H9 (cell line): ENCODE data around the gene NALCN. TPM values are rescaled to one million over a fixed set of nuclear protein-coding genes. Genes with fewer than 3 reads are reported as not detected.

Source experiments
- DNase-seq: peaks from one replicate; pipeline ENCODE4 v3.0.0-alpha.2; 2017
- H2AFZ ChIP-seq: one replicate; pipeline ENCODE4 v1.6.1; 2013; ENCODE audit warnings: mild to moderate bottlenecking, low read length, control low read depth, moderate library complexity
- H2AK5ac ChIP-seq: 2 replicates; pipeline ENCODE4 v1.6.1; 2013; ENCODE audit warnings: low read length, control low read depth, mixed read lengths; ENCODE audit not compliant: insufficient read length
- H2BK120ac ChIP-seq: one replicate; pipeline ENCODE4 v1.6.1; 2013; ENCODE audit warnings: low read depth, mild to moderate bottlenecking, low read length, control low read depth, inconsistent platforms; ENCODE audit not compliant: poor library complexity, severe bottlenecking
- H2BK12ac ChIP-seq: 2 replicates; pipeline ENCODE4 v1.6.1; 2013; ENCODE audit warnings: low read length, control low read depth, mixed read lengths, low read depth; ENCODE audit not compliant: insufficient read length
- H2BK15ac ChIP-seq: 2 replicates; pipeline ENCODE4 v1.6.1; 2013; ENCODE audit warnings: low read depth, low read length, control low read depth
- H2BK20ac ChIP-seq: one replicate; pipeline ENCODE4 v1.6.1; 2013; ENCODE audit warnings: low read depth, mild to moderate bottlenecking, low read length, control low read depth, inconsistent platforms; ENCODE audit not compliant: poor library complexity, severe bottlenecking
- H2BK5ac ChIP-seq: 2 replicates; pipeline ENCODE4 v1.6.1; 2013; ENCODE audit warnings: low read length, control low read depth, mixed read lengths; ENCODE audit not compliant: insufficient read length
- H3K14ac ChIP-seq: 2 replicates; pipeline ENCODE4 v1.6.1; 2013; ENCODE audit warnings: low read length, control low read depth; ENCODE audit not compliant: insufficient read depth
- H3K18ac ChIP-seq: 2 replicates; pipeline ENCODE4 v1.6.1; 2013; ENCODE audit warnings: low read depth, mild to moderate bottlenecking, mixed read lengths, low read length, control low read depth; ENCODE audit not compliant: insufficient read length
- H3K23ac ChIP-seq: 2 replicates; pipeline ENCODE4 v1.6.1; 2013; ENCODE audit warnings: low read length, control low read depth, mixed read lengths, low read depth; ENCODE audit not compliant: insufficient read length
- H3K23me2 ChIP-seq: 2 replicates; pipeline ENCODE4 v1.6.1; 2013; ENCODE audit warnings: low read depth, mild to moderate bottlenecking, mixed read lengths, low read length, control low read depth; ENCODE audit not compliant: insufficient read length, poor library complexity, severe bottlenecking
- H3K27ac ChIP-seq: 2 replicates; pipeline ENCODE4 v1.5.1; 2013; ENCODE audit warnings: low read length, control low read depth, mixed read lengths, low read depth; ENCODE audit not compliant: insufficient read length
- H3K27me3 ChIP-seq: 2 replicates; pipeline ENCODE4 v1.6.1; 2013; ENCODE audit warnings: low read length, control low read depth, inconsistent platforms; ENCODE audit not compliant: insufficient read depth
- H3K4ac ChIP-seq: 2 replicates; pipeline ENCODE4 v1.6.1; 2013; ENCODE audit warnings: low read depth, mild to moderate bottlenecking, control low read depth, inconsistent platforms, low read length, moderate library complexity
- H3K4me1 ChIP-seq: 2 replicates; pipeline ENCODE4 v1.6.1; 2013; ENCODE audit warnings: low read length, control low read depth, inconsistent platforms; ENCODE audit not compliant: insufficient read depth
- H3K4me2 ChIP-seq: 2 replicates; pipeline ENCODE4 v1.6.1; 2013; ENCODE audit warnings: low read length, control low read depth, mixed read lengths; ENCODE audit not compliant: insufficient read length, insufficient read depth
- H3K56ac ChIP-seq: 2 replicates; pipeline ENCODE4 v1.6.1; 2013; ENCODE audit warnings: low read depth, mild to moderate bottlenecking, mixed read lengths, low read length, control low read depth; ENCODE audit not compliant: insufficient read length
- H3K79me1 ChIP-seq: 2 replicates; pipeline ENCODE4 v1.6.1; 2013; ENCODE audit warnings: low read depth, mild to moderate bottlenecking, moderate library complexity, low read length, control low read depth, inconsistent platforms; ENCODE audit not compliant: insufficient read depth, poor library complexity, severe bottlenecking
- H3K79me2 ChIP-seq: 2 replicates; pipeline ENCODE4 v1.6.1; 2013; ENCODE audit warnings: low read length, control low read depth, inconsistent platforms; ENCODE audit not compliant: insufficient read depth
- H3K9ac ChIP-seq: 2 replicates; pipeline ENCODE4 v1.6.1; 2013; ENCODE audit warnings: low read length, control low read depth, mixed read lengths; ENCODE audit not compliant: insufficient read length; ENCODE audit errors: extremely low read depth
- H3K9me3 ChIP-seq: one replicate; pipeline ENCODE4 v1.6.1; 2013; ENCODE audit warnings: low read depth, low read length, inconsistent platforms; ENCODE audit not compliant: control insufficient read depth
- H3T11ph ChIP-seq: one replicate; pipeline ENCODE4 v1.6.1; 2013; ENCODE audit warnings: mild to moderate bottlenecking, low read length, control low read depth, inconsistent platforms
- H4K20me1 ChIP-seq: one replicate; pipeline ENCODE4 v1.6.1; 2013; ENCODE audit not compliant: control insufficient read depth, insufficient read length, insufficient read depth
- H4K5ac ChIP-seq: 2 replicates; pipeline ENCODE4 v1.6.1; 2013; ENCODE audit warnings: low read depth, mild to moderate bottlenecking, mixed read lengths, low read length, control low read depth; ENCODE audit not compliant: insufficient read length
- H4K8ac ChIP-seq: replicated peaks from 2 replicates; pipeline ENCODE4 v1.6.1; 2013; ENCODE audit warnings: low read length, control low read depth, mixed read lengths, low read depth; ENCODE audit not compliant: insufficient read length
- H4K91ac ChIP-seq: 2 replicates; pipeline ENCODE4 v1.6.1; 2013; ENCODE audit warnings: low read depth, mild to moderate bottlenecking, moderate library complexity, mixed read lengths, low read length, control low read depth; ENCODE audit not compliant: insufficient read length
- H3K27ac Mint-ChIP-seq, 3 experiments: 2 replicates in 2 of 3; 3 replicates in 1 of 3; pipeline ENCODE4 v1.8.0; 2020 to 2021; ENCODE audit warnings: mixed read lengths in 3 of 3, mild to moderate bottlenecking in 1 of 3, moderate library complexity in 1 of 3
- H3K27me3 Mint-ChIP-seq: 2 replicates; pipeline ENCODE4 v1.8.0; 2021; ENCODE audit warnings: low read depth, mild to moderate bottlenecking, moderate library complexity, mixed read lengths
- H3K36me3 Mint-ChIP-seq, 3 experiments: 2 replicates in 2 of 3; 3 replicates in 1 of 3; pipeline ENCODE4 v1.8.0; 2020 to 2021; ENCODE audit warnings: low read depth in 3 of 3, mixed read lengths in 3 of 3; ENCODE audit not compliant: insufficient read depth in 1 of 3
- H3K4me1 Mint-ChIP-seq, 2 experiments: 2 replicates each; pipeline ENCODE4 v1.8.0; 2020; ENCODE audit warnings: mixed read lengths in 2 of 2
- H3K4me3 Mint-ChIP-seq, 2 experiments: 2 replicates in 1 of 2; 3 replicates in 1 of 2; pipeline ENCODE4 v1.8.0; 2020 to 2021; ENCODE audit warnings: mild to moderate bottlenecking in 2 of 2, mixed read lengths in 2 of 2, moderate library complexity in 1 of 2
- H3K9me3 Mint-ChIP-seq, 2 experiments: 2 replicates in 1 of 2; 3 replicates in 1 of 2; pipeline ENCODE4 v1.8.0; 2020; ENCODE audit warnings: mild to moderate bottlenecking in 2 of 2, mixed read lengths in 2 of 2, moderate library complexity in 1 of 2
- CTCF ChIP-seq: fragments of 200-600 bp; sonication (generic); conservative IDR thresholded peaks from 3 replicates; pipeline ENCODE4 v1.8.0; 2021; ENCODE audit warnings: antibody characterized with exemption, mild to moderate bottlenecking
- WGBS: extraction: QIAGEN DNeasy Blood & Tissue Kit; methylation state at CpG from one replicate; pipeline ENCODE4 v1.1.7; 2013; ENCODE audit warnings: missing lambda C conversion rate, low lambda C conversion rate, mixed read lengths; ENCODE audit not compliant: insufficient read length; ENCODE audit errors: extremely low coverage; 5-methylcytosine and 5-hydroxymethylcytosine counted together
- total RNA-seq: library from RNA; stranded (reverse); gene quantifications from 2 replicates; pipeline ENCODE4 v1.2.1, GENCODE V29; 2021

The NALCN gene
- total RNA-seq, 1 experiment from 2014 or later = 0.09 TPM

GRCh38 chr13:101035119-101035620 is 381.1 kb downstream of the NALCN start:
- no peaks in the 10 kb centered on the region for H4K20me1 ChIP-seq
- Mint-ChIP-seq H3K27ac (peak overlapping the region in 1 of 3 experiments; percentile 72; a peak in 1 of 7 replicates), H3K36me3 (no peaks in the 10 kb centered on the region; a peak in 1 of 7 replicates), H3K9me3 (peaks cover 0 to 5% of the 10 kb centered on the region in 2 experiments; a peak in 3 of 5 replicates), H3K4me3 (no peak overlapping the region), H3K4me1 (peaks cover 19 to 20% of the 10 kb centered on the region in 2 experiments), H3K27me3 (no peaks in the 10 kb centered on the region; the same call in 1 of the 2 replicates)
- H3K79me2 ChIP-seq = no peaks in the 10 kb centered on the region
- no peaks in the 10 kb centered on the region for H3K27me3 ChIP-seq
- no peak for TF ChIP-seq CTCF
- H2AK5ac ChIP-seq = no peak overlapping the region
- no peak overlapping the region for H3T11ph ChIP-seq
- no peaks in the 10 kb centered on the region for H3K9me3 ChIP-seq
- H3K4me2 ChIP-seq = no peak overlapping the region
- H3K18ac ChIP-seq = no peak overlapping the region
- no peak overlapping the region for H2AFZ ChIP-seq
- no peak overlapping the region for H2BK15ac ChIP-seq
- H3K23me2 ChIP-seq = no peaks in the 10 kb centered on the region
- no peak for DNase-seq
- no peaks in the 10 kb centered on the region for H3K79me1 ChIP-seq
- no peak overlapping the region for H2BK120ac ChIP-seq
- H4K8ac ChIP-seq = no peak overlapping the region
- no peak overlapping the region for H3K14ac ChIP-seq
- H3K4ac ChIP-seq = no peak overlapping the region
- no peak overlapping the region for H4K5ac ChIP-seq
- no peak overlapping the region for H2BK12ac ChIP-seq
- H4K91ac ChIP-seq = no peak overlapping the region
- H3K23ac ChIP-seq = no peak overlapping the region
- H3K4me1 ChIP-seq = peaks cover 3% of the 10 kb centered on the region; the same call in 1 of the 2 replicates
- H3K56ac ChIP-seq = no peak overlapping the region
- no peak overlapping the region for H3K9ac ChIP-seq
- no CpG with 5 or more reads among the region's 6 CpGs for WGBS
- H2BK20ac ChIP-seq = no peak overlapping the region
- no peak overlapping the region for H3K27ac ChIP-seq
- no peak overlapping the region for H2BK5ac ChIP-seq
